ENCODE results near the gene DGKD.
"Not testable (repeated sequence)": the region's sequence is repeated elsewhere in the genome, so short reads cannot be mapped to it uniquely, and the experiment has no call there.

GRCh38 chr2:233374776-233375175, 20.5 kb downstream of the DGKD start:
- not testable (repeated sequence) for TF ChIP-seq CTCF (IDR thresholded peaks at IDR 0.05); NR2C2 (CRISPR knock-in tag; IDR thresholded peaks at IDR 0.05); USF2 (CRISPR knock-in tag; IDR thresholded peaks at IDR 0.05); TP53 (CRISPR knock-in tag; IDR thresholded peaks at IDR 0.05)
